Activated T-helper 9 cell treated with anti-CD3 and anti-CD28 coated beads, Interleukin-2, amount 50 U/mL, for 16 hours (primary cell): ENCODE measurements around the gene TNNT3.
"Not testable (repeated sequence)": the region's sequence is repeated elsewhere in the genome, so short reads cannot be mapped to it uniquely, and the experiment has no call there.

Experiments used
- DNase-seq: peaks from one replicate; pipeline ENCODE4 v3.0.0-alpha.2; 2020; ENCODE audit warnings: low read depth

The TNNT3 gene

GRCh38 chr11:1881442-1882264, 37.9 kb upstream of the TNNT3 start:
- no peak for DNase-seq

- peak; percentile 64 for DNase-seq
These were observed 37.0 kb upstream of the TNNT3 start for GRCh38 chr11:1882265-1883238.

DNA sequence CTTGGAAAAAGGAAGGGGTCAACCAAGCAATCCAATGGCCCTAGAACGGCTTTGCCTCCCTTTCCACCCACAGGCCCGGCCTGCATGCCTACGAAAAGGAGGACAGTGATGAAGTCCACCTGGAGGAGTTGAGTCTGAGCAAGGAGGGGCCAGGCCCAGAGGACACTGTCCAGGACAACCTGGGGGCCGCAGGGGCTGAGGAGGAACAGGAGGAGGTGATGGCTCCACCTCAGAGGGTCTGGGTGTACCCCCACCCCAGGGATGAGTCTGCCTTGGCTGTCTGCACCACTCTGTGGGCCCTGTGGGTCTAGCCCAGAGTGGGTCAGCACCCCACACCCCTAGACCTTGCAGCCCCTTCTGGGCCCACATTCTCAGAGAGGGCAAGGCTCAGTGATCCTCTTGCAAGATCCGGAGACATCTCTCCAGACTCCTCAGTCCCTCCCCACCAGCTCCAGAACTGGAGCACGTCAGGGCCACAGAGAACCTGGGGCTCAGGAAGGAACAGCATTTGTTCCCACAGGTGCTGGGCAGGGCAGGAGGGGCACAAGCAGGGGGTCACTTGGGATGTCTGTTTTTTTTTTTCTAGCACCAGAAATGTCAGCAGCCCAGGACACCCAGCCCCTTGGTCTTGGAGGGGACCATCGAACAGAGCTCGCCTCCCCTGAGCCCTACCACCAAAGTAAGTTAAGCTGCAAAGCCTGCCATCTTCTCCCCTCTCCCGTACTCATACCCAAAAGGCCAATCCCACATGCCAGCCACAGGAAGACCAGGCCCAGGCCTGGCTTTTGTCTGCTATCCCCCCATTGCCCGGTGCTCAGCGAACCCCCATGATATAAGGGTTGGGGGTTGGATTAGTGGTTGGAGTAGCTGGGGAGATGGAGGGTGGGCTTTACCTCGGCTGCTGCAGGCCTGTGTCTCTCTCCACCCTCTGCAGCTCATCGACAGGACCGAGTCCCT, 35.9 kb upstream of the TNNT3 start:
- DNase-seq, result no peak

DNA sequence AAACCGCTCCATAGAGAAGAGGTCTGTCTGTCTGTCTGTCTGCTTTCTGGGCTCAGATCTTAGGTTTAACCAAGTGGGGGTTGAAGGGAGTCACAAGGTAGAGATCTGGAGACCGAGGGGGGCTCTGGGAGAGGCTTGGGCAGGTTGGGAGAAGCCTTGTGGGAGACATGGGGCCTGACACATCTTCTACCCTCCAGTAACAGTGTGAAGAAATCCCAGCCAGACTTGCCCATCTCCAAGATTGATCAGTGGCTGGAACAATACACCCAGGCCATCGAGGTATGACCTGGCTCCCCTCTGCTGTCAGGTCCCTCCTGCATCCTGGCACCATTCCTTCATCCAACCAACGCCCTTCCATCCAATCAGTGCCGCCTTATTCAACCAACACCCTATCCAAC, 35.2 kb upstream of the TNNT3 start:
- DNase-seq, result no peak

GRCh38 chr11:1886551-1886950, 33.0 kb upstream of the TNNT3 start:
- DNase-seq, result not testable (repeated sequence)

DNA sequence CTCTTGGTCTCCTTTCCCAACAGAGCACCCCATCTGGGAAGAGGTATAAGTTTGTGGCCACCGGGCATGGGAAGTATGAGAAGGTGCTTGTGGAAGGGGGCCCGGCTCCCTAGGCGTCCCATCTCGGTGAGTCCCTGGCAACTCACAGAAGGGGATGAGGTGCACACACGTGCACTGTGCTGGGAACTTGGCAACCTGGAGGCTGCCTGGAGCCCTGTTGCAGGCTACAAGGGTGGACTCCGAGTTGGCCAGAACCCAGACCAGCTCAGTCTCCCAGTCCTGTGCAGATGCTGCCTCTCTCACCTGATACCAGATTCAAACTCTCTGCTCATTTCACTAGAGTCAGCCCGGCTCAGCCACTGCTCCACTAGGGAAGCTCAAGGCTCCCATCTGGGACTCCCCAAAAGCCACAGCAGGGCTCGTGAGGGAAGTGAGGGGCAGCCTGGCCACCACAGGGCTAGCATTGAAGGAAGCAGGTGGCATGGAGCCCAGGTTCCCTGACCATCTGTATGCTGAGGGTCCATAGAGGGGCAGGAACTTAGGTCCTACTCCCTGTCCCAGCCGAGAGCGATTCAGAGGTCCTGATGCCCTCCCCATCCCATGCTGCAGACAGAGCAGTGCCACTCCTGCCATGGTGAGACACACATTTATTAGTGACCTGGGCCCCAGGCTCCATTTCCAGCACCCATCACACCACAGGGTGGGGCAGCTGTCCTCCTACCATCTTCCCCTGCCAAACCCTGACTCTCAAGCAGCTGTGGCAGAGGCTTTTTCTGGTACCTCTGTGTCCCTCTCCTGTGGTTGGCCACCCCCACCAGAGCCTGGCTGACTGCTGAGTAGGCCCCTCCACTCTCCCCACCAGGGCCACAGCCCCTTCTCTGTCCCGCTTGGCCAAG, 31.8 kb upstream of the TNNT3 start:
- no peak for DNase-seq

- no peak for DNase-seq
These were observed 31.2 kb upstream of the TNNT3 start for GRCh38 chr11:1888347-1888753.

DNA sequence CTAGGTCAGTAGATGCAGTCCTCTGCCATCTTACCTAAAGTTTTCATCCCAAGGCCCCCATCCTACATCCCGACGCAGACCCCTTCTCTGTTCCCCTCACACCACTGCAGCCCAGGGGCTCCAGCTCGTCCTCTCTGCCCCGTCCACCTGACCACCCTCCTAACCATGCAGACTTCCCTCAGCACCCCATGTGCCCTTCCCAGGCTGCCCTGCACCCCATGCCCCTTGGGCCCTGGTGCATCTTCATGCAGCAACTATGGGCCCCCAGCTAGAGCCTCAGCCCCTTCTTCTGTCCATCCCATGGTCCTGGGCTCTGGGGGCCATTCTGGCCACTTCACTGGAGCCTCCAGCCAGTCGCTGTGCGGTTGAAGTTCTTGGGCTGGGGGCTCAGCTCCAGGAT, 30.7 kb upstream of the TNNT3 start:
- DNase-seq, result no peak

DNA sequence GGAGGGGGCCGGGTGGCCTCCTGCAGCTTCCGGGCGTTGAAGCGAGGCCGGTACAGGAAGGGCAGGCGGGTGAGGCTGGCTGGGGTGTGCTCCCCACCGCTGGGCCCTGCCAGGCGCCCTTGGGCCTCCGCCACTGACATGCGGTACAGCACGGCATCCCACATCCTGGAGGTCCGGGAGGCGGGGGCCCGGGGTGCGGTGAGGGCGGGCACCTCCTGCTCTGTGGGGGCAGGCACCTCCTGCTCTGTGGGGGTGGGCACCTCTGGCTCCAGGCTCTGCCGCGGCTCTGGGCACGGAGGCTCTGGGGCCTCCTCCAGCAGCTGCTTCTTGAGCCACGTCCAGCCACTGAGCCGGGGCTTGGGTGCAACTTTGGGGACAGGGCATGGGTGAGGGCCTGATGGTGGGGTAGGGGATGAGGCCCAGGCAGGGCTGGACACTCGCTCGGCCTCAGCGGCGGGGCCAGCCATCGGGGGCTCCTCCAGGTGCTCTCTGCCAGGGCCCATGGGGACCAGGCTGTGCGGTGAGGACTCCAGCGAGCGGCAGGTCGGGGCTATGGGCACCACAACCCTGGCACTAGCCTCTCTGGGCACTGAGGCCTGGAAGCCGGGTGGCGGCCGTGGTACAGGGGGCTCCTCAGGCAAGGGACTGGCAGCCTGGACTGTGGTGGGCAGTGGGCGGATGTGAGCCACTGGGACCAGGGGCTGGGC, 30.1 kb upstream of the TNNT3 start:
- DNase-seq, result peak; percentile 49

DNA sequence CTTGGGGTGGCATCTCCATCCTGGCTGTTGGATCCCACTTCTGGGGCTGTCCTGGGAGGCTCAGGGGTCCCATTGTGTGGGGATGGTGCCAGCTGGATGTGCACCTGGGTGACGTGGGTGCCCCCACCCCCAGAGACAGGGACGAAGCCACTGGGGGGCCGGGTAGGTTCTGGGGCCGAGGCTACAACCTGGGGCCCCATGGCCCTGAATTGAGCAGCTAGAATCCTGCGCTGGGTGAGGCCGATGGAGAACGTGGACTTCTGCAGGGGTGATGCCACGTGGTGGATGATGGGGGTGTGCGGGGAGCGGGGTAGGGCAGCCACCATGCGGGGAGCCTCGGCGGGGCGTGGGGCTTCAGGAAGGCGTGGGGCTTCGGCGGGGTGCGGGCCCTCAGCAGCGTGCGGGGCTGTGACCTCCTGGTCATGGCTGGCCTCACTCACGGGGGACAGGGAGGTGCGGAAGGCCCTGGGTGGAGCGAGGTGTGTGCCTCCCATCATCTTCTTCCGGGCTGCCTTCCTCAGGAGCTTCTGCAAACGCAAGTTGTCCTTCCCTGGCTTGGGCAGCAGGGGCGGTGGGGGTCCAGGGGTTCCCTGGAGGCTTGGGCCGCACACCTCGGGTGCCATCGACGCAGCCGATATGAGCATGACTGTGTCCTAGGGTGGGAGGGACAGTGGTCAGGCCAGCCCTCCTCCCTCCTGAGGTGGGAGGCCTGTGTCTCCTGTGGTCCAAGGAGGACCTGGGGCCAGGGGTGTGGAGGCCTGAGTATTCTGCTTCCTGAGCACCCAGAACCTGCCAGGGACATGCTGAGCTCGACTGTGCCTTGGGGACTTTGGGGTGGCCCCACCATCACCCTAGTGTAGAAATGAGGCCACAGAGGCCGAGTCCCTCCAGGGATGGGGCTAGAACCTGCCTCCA, 29.3 kb upstream of the TNNT3 start:
- DNase-seq, result no peak

- no peak for DNase-seq
These were observed 28.4 kb upstream of the TNNT3 start for GRCh38 chr11:1890856-1891830.

DNA sequence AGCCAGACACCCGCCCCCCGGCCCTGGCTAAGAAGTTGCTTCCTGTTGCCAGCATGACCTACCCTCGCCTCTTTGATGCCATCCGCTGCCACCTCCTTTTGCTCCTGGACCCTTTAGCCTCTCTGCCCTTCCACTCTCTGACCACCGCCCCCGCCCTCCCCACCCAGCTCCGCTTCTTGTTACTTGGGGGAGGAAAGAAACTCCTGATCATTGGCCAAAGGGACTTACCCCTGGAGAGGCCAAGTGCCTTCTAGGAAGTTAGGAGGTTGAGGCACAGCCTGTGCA, 27.7 kb upstream of the TNNT3 start, which contains the start of gene PRR33:
Gene PRR33, minus strand, starts transcription at position 65 of the 285 bp plus-strand sequence. CDS start 1,311 bp downstream, outside the sequence.
- DNase-seq, result no peak

GRCh38 chr11:1892116-1892515, 27.4 kb upstream of the TNNT3 start:
- no peak for DNase-seq

DNA sequence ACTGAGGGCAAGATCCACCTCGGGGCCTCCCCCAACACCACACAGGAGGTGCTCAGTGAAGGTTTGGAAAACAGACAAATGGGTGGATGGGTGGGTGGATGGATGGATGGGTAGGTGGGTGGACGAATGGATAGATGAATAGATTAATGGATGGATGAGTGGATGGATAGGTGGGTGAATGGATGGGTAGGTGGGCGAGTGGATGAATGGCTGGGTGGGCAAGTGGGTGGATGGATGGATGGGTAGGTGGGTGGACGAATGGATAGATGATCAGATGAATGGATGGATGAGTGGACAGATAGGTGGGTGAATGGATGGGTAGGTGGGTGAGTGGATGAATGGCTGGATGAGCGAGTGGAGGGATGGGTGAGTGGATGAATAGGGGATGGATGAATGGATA, 26.9 kb upstream of the TNNT3 start:
- DNase-seq, result no peak

GRCh38 chr11:1893581-1894359, 25.7 kb upstream of the TNNT3 start:
- DNase-seq, result no peak

- no peak for DNase-seq
These were observed 24.7 kb upstream of the TNNT3 start for GRCh38 chr11:1894759-1895158.

DNA sequence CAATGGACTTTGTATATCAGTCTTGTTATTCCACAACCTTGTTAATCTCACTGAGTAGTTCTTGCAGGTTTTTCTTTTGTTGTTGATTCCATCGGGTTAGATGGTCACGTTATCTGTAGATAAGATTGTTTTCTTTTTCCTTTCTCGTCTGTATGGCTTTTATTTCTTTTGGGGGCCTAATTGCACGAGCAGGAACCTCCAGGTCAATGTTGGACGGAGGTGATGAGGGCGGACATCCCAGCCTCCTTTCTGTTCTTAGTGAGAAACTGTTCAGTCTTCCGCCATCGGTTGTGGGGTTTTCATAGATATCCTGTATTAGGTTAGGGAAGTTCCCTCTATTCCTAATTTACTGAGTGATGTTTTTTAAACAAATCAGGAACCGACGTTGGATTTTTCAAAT, 23.0 kb upstream of the TNNT3 start:
- DNase-seq, result no peak
